Activated CD8-positive, alpha-beta memory T cell treated with anti-CD3 and anti-CD28 coated beads, Interleukin-2, amount 50 U/mL, for 1 hour (primary cell): ENCODE data around the gene RIOX2.

Source experiments
- DNase-seq: peaks from one replicate; pipeline ENCODE4 v3.0.0-alpha.2; 2020; ENCODE audit errors: extremely low read depth

The RIOX2 gene

GRCh38 chr3:97990624-97991292, 18.5 kb upstream of the RIOX2 start:
- no peak for DNase-seq

DNA sequence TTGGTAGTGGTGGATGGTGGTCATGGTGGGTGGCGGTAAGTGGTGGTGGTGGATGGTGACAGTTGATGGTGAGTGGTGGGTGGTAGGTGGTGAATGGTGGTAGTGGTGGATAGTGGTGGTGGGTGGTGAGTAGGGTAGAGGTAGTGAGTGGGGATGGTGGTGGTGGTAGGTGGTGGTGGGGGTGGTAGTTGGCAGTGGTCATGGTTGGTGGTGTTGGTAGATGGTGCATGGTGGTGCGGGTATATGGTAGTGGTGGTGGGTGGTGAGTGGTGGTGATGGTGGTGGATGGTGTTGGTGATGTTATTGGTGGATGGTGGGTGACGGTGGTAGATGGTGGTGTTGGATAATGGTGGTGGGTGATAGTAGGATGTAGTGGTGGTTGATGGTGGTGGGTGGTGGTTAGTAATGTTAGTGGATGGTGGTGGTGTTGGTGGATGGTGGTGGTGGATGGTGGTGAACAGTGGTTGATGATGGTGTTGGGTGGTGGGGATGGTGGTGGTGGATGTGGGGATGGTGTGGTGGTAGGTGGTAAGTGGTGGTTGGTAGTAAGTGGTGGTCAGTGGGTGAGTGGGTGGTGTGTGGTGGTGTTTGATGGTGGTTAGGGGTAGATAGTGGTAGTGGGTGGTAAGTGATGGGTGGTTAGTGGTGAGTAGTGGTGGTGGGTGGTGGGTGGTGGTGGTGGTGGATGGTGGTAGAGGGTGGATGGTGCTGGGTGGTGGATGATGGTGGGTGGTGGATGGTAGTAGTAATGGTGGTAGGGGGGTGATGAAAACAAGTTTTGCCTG, 16.7 kb upstream of the RIOX2 start:
- DNase-seq, result no peak

- DNase-seq, result no peak
These were observed 15.1 kb upstream of the RIOX2 start for GRCh38 chr3:97987306-97987705.

- DNase-seq, result no peak
These were observed 11.8 kb upstream of the RIOX2 start for GRCh38 chr3:97983933-97984491.

DNA sequence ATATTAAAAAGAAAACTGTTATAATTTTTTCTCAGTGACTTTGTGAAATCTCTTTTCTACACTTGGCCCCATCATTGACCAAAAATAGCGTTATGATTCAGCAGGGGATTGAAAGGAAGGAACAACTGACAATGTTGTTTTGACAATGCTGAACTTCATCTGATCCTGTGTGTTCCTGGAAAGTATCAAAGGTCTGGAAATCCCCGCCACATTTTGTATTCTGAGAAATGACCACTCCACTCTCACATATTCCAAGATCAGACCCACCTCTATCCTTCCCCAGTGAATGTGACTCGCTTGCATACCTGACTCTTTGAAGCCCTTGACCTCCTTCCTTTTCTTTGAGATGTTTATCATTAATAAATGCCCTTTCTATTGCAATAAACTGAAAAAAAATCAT, 9.7 kb upstream of the RIOX2 start:
- no peak for DNase-seq

DNA sequence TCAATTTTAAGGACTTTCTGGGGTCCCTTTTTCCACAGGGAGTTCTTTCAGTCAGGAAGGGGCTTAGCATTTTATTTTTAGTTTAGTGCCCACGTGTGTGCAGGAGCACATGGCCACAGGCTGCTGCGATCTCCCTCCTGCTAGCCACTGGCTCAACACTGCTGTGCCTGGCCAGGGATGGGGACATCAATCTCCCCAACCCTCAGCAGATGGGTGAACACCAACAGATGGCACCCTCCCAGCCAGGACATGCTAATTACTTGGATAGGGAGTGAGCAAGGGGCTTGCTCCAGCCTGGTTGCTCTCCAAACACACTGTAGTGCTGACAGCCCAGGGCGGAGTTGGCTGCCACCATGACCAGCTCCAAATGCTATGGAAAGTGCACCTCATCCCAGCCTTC, 7.4 kb upstream of the RIOX2 start:
- DNase-seq, result no peak

- no peak for DNase-seq
These were observed 3.2 kb upstream of the RIOX2 start for GRCh38 chr3:97975466-97975865.

DNA sequence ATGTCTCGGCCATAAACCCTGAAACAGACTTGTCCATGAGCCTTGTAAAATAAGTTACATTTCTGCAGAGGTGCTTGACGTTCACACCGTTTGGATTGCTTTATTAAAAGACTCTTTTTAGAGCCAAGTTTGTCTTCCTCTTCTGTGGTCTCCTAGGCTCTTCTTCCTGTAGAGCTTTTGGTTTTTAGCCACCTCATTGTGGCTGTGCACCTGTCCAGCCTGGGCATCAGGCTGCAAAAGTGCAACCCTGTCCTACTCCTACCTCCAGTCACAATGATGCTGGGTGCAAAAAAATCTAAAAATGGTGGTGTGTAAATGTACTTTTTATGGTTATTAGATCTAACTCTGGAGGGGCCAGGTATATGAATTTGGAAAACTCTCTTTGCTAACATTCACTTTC, 2.8 kb upstream of the RIOX2 start:
- no peak for DNase-seq

DNA sequence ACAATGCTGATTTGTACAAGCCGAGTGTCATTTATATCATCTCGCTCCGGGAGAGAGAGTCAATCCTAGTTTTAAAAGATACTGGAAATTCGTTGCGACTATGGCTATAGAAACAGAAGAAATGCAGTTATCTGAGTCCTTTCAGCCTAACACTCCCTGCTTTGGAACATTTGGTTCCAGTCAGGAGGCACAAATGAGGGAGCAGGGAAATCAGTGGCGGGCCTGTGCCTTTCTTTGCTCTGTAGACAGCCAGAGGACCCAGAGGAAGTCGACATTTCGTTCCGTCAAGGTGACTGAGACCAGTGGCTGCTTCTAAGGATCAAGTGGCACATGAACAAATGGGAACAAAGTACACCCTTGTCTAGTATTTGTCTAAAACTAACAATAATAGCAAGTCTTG, 745 bp upstream of the RIOX2 start:
- no peak for DNase-seq

GRCh38 chr3:97970956-97971620, 1.1 kb downstream of the RIOX2 start:
- DNase-seq, result no peak

GRCh38 chr3:97970156-97970555, 2.1 kb downstream of the RIOX2 start:
- no peak for DNase-seq

GRCh38 chr3:97969541-97969940, 2.7 kb downstream of the RIOX2 start:
- no peak for DNase-seq

- DNase-seq, result no peak
These were observed 3.9 kb downstream of the RIOX2 start for GRCh38 chr3:97968376-97968775.

DNA sequence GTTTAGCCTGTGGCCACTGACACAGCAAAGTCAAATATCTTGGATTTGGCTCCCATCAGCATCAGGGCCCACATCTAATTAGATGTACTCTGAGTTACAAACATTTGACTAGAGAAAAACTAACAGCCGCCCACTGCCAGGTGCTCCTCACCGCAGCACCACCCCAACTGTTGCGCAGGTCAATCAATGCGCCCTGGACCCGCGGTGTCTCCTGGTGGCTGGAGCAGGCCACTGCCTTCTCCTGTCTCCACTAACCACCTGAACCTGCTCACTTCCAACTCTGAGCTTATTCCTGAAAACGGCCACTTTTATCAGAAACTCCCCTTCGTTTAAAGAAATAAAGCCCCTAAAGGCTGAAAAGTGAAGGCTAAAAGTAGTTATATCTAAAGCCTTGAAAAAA, 4.3 kb downstream of the RIOX2 start:
- DNase-seq, result no peak

DNA sequence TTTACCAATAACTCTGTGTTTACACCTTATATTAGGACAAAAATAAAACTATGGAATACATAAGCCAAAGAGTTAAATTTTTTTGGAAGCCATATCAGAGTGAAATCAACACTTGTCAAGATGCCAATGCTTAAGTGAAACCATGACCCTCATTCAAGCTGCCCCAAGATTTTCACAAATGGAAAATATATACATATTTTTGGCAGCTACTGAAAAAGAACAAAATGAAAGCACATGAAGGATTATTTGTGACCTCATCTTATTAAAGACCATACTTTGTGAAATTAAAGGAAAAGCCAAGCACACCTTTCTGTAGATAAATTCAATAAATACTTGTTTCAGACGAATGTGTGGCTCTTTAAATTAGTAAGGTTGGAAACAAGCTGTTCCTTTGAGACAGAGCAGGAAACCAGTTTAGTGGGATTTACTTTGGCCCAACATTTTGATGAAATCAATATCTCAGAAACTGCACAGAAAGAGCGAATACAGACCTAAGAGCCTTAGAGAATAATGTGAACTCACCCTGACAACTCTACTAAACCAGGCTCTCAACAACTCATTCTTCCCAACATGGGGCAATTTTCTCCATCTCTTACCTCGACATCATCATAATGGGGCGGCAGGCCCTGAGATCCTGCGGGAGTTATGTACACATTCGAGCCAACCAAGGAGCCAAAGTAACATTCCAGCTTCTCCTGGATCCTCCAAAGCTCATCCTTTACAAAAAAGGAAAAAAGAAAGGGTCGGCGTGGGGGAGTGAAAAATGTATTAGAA, 11.1 kb downstream of the RIOX2 start:
- DNase-seq, result no peak

GRCh38 chr3:97960551-97960950, 11.7 kb downstream of the RIOX2 start:
- DNase-seq, result no peak

GRCh38 chr3:97959872-97960271, 12.4 kb downstream of the RIOX2 start:
- DNase-seq, result no peak

GRCh38 chr3:97958796-97959195, 13.4 kb downstream of the RIOX2 start:
- DNase-seq, result no peak

DNA sequence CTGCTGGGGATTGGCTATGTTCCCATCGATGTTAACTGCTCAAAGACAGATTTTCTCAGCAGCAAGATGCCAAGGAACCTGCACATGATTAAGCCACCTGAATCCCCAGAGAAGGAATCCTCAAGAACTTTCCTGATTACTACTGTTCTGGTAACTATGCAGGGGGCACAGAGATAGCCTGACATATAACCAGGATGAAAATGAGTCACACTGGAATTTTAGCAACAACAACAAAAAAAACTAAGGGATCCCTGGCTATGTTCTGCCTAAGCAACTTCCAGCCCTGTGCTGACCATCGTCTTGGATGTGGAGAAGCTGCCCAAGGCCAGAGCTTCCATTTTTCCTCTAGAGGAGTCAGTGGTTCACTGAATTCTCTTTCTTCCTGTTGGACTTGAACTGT, 13.8 kb downstream of the RIOX2 start:
- no peak for DNase-seq

DNA sequence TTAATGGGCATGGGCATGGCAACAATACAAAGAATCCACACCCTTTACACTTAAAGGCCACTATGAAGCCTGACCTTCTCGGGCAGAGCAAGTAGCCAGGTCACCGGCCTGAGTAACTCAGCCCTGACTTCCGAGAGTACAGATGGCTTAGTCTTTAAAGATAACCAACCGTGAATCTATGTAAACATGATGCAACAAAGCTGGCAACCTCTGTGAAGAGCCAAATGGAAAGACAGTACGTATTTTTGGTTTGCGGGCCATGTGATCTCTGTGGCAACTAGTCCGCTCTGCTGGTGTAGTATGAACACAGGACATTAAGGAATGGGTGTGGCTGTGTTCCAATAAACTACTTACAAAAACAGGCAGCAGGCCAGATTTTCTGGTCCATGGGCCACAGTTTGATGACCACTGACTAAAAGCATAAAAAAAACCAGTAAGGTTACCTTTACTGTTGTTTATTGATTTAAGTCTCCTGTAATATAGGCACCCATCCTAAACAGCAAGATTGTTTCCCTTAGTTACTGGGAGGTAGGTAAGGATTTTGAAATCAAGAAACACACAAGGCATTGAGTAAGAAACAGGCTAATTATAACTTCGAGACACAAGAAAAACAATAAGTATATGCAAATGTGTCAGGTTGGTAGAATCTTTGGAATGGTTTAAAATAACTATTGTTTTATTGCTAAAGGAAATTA, 14.5 kb downstream of the RIOX2 start:
- DNase-seq, result no peak

DNA sequence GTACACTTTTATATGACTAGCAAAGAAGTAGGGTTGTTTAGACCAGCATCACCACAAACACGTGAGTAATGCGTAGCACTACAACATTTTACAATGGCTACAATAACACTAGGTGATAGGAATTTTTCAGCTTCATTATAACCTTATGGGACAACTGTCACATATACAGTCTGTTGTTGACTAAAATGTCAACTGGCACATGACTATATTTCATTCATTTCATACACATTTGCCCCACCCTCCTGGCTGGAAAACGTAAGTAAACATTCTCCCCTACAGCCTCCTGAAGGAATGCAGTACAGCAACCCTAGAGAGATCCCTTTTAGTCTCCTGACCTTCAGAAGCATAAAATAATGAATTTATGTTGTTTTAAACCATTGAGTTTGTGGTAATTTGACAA, 16.2 kb downstream of the RIOX2 start:
- no peak for DNase-seq
